ENCODE results near the gene HDHD2. TPM values are rescaled to one million over a fixed set of nuclear protein-coding genes. Genes with fewer than 3 reads are reported as not detected.

HDHD2 gene
- total and polyA plus RNA-seq, 2 of the 13 experiments (the other 11 are each of a cell fraction or from before 2014, with no cell fraction given) = 10.2 to 34.7 TPM

GRCh38 chr18:47175898-47176575 is 25.7 kb upstream of the HDHD2 start, which contains the start of gene IER3IP1 (continued):
- no peak for TF ChIP-seq DDIT3 (CRISPR knock-in tag; IDR thresholded peaks at IDR 0.05)
- TF ChIP-seq GATA4 (IDR thresholded peaks at IDR 0.05; ENCODE audit: borderline replicate concordance, low read depth) = 0 out of 2 replicates have a peak, but pooled peaks have one; percentile 25
- TF ChIP-seq ZNF34 (CRISPR knock-in tag; IDR thresholded peaks at IDR 0.05; ENCODE audit: borderline replicate concordance) = 0 out of 2 replicates have a peak, but pooled peaks have one; percentile 44
- TF ChIP-seq ZNF207 (IDR thresholded peaks at IDR 0.05; ENCODE audit: borderline replicate concordance) = no peak
- TF ChIP-seq ZNF816 (CRISPR knock-in tag; IDR thresholded peaks at IDR 0.05; ENCODE audit: borderline replicate concordance) = no peak
- no peak for TF ChIP-seq ZSCAN30 (CRISPR knock-in tag; IDR thresholded peaks at IDR 0.05)
- TF ChIP-seq, protein P1, sequence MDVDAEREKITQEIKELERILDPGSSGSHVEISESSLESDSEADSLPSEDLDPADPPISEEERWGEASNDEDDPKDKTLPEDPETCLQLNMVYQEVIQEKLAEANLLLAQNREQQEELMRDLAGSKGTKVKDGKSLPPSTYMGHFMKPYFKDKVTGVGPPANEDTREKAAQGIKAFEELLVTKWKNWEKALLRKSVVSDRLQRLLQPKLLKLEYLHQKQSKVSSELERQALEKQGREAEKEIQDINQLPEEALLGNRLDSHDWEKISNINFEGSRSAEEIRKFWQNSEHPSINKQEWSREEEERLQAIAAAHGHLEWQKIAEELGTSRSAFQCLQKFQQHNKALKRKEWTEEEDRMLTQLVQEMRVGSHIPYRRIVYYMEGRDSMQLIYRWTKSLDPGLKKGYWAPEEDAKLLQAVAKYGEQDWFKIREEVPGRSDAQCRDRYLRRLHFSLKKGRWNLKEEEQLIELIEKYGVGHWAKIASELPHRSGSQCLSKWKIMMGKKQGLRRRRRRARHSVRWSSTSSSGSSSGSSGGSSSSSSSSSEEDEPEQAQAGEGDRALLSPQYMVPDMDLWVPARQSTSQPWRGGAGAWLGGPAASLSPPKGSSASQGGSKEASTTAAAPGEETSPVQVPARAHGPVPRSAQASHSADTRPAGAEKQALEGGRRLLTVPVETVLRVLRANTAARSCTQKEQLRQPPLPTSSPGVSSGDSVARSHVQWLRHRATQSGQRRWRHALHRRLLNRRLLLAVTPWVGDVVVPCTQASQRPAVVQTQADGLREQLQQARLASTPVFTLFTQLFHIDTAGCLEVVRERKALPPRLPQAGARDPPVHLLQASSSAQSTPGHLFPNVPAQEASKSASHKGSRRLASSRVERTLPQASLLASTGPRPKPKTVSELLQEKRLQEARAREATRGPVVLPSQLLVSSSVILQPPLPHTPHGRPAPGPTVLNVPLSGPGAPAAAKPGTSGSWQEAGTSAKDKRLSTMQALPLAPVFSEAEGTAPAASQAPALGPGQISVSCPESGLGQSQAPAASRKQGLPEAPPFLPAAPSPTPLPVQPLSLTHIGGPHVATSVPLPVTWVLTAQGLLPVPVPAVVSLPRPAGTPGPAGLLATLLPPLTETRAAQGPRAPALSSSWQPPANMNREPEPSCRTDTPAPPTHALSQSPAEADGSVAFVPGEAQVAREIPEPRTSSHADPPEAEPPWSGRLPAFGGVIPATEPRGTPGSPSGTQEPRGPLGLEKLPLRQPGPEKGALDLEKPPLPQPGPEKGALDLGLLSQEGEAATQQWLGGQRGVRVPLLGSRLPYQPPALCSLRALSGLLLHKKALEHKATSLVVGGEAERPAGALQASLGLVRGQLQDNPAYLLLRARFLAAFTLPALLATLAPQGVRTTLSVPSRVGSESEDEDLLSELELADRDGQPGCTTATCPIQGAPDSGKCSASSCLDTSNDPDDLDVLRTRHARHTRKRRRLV (CRISPR knock-in tag; IDR thresholded peaks at IDR 0.05) = peak; percentile 68; the same call in 1 of the 2 replicates
- peak in 1 of 2 experiments; percentile 17; a peak in 1 of 4 replicates for TF ChIP-seq NR2F1 (CRISPR knock-in tag; IDR thresholded peaks at IDR 0.05)
- TF ChIP-seq AHR (CRISPR knock-in tag; IDR thresholded peaks at IDR 0.05) = no peak; the same call in 1 of the 2 replicates
- TF ChIP-seq ZNF776 (CRISPR knock-in tag; IDR thresholded peaks at IDR 0.05) = no peak
- 0 out of 2 replicates have a peak, but pooled peaks have one; percentile 25 for TF ChIP-seq FIP1L1 (IDR thresholded peaks at IDR 0.05; ENCODE audit: borderline replicate concordance, insufficient read depth, low read depth, low read length)
- TF ChIP-seq, protein P2, sequence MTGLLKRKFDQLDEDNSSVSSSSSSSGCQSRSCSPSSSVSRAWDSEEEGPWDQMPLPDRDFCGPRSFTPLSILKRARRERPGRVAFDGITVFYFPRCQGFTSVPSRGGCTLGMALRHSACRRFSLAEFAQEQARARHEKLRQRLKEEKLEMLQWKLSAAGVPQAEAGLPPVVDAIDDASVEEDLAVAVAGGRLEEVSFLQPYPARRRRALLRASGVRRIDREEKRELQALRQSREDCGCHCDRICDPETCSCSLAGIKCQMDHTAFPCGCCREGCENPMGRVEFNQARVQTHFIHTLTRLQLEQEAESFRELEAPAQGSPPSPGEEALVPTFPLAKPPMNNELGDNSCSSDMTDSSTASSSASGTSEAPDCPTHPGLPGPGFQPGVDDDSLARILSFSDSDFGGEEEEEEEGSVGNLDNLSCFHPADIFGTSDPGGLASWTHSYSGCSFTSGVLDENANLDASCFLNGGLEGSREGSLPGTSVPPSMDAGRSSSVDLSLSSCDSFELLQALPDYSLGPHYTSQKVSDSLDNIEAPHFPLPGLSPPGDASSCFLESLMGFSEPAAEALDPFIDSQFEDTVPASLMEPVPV (CRISPR knock-in tag; IDR thresholded peaks at IDR 0.05) = peak; percentile 36; the same call in 1 of the 2 replicates
- no peak for TF ChIP-seq ISX (CRISPR knock-in tag; conservative IDR thresholded peaks at IDR 0.05)
- no peak for TF ChIP-seq MTERF4 (CRISPR knock-in tag; IDR thresholded peaks at IDR 0.05)
- TF ChIP-seq ZBTB33 (CRISPR knock-in tag; IDR thresholded peaks at IDR 0.05) = no peak
- no peak for TF ChIP-seq MYNN (CRISPR knock-in tag; IDR thresholded peaks at IDR 0.05; ENCODE audit: low read depth)
